HG03175 (cell line): Measurements from ENCODE around the gene MZB1.

ENCODE experiments used
- ATAC-seq: cut with Tn5 transposase; IDR thresholded peaks from one replicate; pipeline ENCODE4 v1.9.1; 2021; ENCODE audit warnings: mild to moderate bottlenecking, moderate library complexity; ENCODE audit not compliant: unreplicated experiment

The MZB1 gene

GRCh38 chr5:139389701-139390638, at the start of gene MZB1:
Gene MZB1 (minus strand): TSS chr5:139389913. CDS start chr5:139389856, 57 bp downstream.
- ATAC-seq: peak; percentile 48

- ATAC-seq: peak; percentile 92
These were observed 49.5 kb upstream of the MZB1 start, which contains the start of gene DNAJC18 for GRCh38 chr5:139439013-139439903. Gene DNAJC18 (minus strand): TSS chr5:139439525. CDS start chr5:139439445, 80 bp downstream.

GRCh38 chr5:139438707-139439012, 48.9 kb upstream of the MZB1 start:
- ATAC-seq: no peak

- no peak for ATAC-seq
These were observed 46.0 kb upstream of the MZB1 start for GRCh38 chr5:139435676-139436075.

- no peak for ATAC-seq
These were observed 42.0 kb upstream of the MZB1 start for GRCh38 chr5:139431706-139432105.

- ATAC-seq: no peak
These were observed 40.3 kb upstream of the MZB1 start for GRCh38 chr5:139430015-139430414.

- no peak for ATAC-seq
These were observed 36.6 kb upstream of the MZB1 start for GRCh38 chr5:139426203-139426885.

GRCh38 chr5:139425497-139425896, 35.8 kb upstream of the MZB1 start:
- no peak for ATAC-seq

GRCh38 chr5:139422307-139422893, 32.7 kb upstream of the MZB1 start:
- ATAC-seq: peak; percentile 60

GRCh38 chr5:139419226-139420192, 29.8 kb upstream of the MZB1 start:
- no peak for ATAC-seq

GRCh38 chr5:139418793-139419192, 29.1 kb upstream of the MZB1 start:
- no peak for ATAC-seq

GRCh38 chr5:139417214-139417613, 27.5 kb upstream of the MZB1 start:
- no peak for ATAC-seq

- no peak for ATAC-seq
These were observed 26.9 kb upstream of the MZB1 start for GRCh38 chr5:139416651-139417050.

- ATAC-seq: no peak
These were observed 26.2 kb upstream of the MZB1 start for GRCh38 chr5:139415869-139416268.

- ATAC-seq: no peak
These were observed 25.6 kb upstream of the MZB1 start for GRCh38 chr5:139415221-139415861.

- ATAC-seq: no peak
These were observed 24.9 kb upstream of the MZB1 start for GRCh38 chr5:139414581-139415130.

GRCh38 chr5:139413963-139414362, 24.2 kb upstream of the MZB1 start:
- no peak for ATAC-seq

GRCh38 chr5:139413153-139413552, 23.4 kb upstream of the MZB1 start:
- ATAC-seq: no peak
